ENCODE results near the gene ART4.

ART4 gene

GRCh38 chr12:14843425-14843887 lies at the start of gene ART4:
Gene ART4 (minus strand): TSS chr12:14843526. CDS start chr12:14843113, 413 bp downstream.
- in situ Hi-C loops (cut with MboI; ENCODE audit: low sequenced_read_pairs): no loop called here
- H3K27me3 ChIP-seq (ENCODE audit: low read depth): no peaks in the 10 kb centered on the region; the same call in 1 of the 2 replicates
- no peaks in the 10 kb centered on the region for H3K9me3 ChIP-seq
- no peak within 1 kb of the TSS for H3K4me3 ChIP-seq
- DNase-seq (ENCODE audit: low spot score in 2 of 2): no peak
- H3K4me1 ChIP-seq: no peaks in the 10 kb centered on the region
- no peaks in the 10 kb centered on the region for H3K36me3 ChIP-seq (replicated peaks)

- no peaks in the 10 kb centered on the region for H3K27me3 ChIP-seq (ENCODE audit: low read depth)
- H3K4me1 ChIP-seq: no peaks in the 10 kb centered on the region
- DNase-seq (ENCODE audit: low spot score in 2 of 2): no peak
- in situ Hi-C loops (cut with MboI; ENCODE audit: low sequenced_read_pairs): no loop called here
- no peaks in the 10 kb centered on the region for H3K9me3 ChIP-seq
- H3K36me3 ChIP-seq (replicated peaks): no peaks in the 10 kb centered on the region
- no peak overlapping the region for H3K4me3 ChIP-seq
Observed at GRCh38 chr12:14892726-14893505, 49.6 kb upstream of the ART4 start.

- no peaks in the 10 kb centered on the region for H3K36me3 ChIP-seq (replicated peaks)
- no peak for DNase-seq (ENCODE audit: low spot score in 2 of 2)
- no peaks in the 10 kb centered on the region for H3K4me1 ChIP-seq
- H3K27me3 ChIP-seq (ENCODE audit: low read depth): no peaks in the 10 kb centered on the region
- H3K9me3 ChIP-seq: no peaks in the 10 kb centered on the region
- H3K4me3 ChIP-seq: no peak overlapping the region
- in situ Hi-C loops (cut with MboI; ENCODE audit: low sequenced_read_pairs): no loop called here
Observed at GRCh38 chr12:14890701-14891100, 47.4 kb upstream of the ART4 start.

GRCh38 chr12:14886271-14886670 lies 42.9 kb upstream of the ART4 start:
- H3K4me1 ChIP-seq: no peaks in the 10 kb centered on the region
- no peaks in the 10 kb centered on the region for H3K9me3 ChIP-seq
- no peaks in the 10 kb centered on the region for H3K27me3 ChIP-seq (ENCODE audit: low read depth)
- DNase-seq (ENCODE audit: low spot score in 2 of 2): no peak
- in situ Hi-C loops (cut with MboI; ENCODE audit: low sequenced_read_pairs): no loop called here
- no peaks in the 10 kb centered on the region for H3K36me3 ChIP-seq (replicated peaks)
- H3K4me3 ChIP-seq: no peak overlapping the region

GRCh38 chr12:14885718-14886221 lies 42.4 kb upstream of the ART4 start, which contains the start of gene MGP:
Gene MGP (minus strand): TSS chr12:14885854. CDS start chr12:14885791, 63 bp downstream.
- DNase-seq (ENCODE audit: low spot score in 2 of 2): no peak
- Histone ChIP-seq H3K36me3 (replicated peaks) (no peaks in the 10 kb centered on the region), H3K27me3 (ENCODE audit: low read depth) (no peaks in the 10 kb centered on the region), H3K4me3 (no peak within 1 kb of the TSS), H3K4me1 (no peaks in the 10 kb centered on the region), H3K9me3 (no peaks in the 10 kb centered on the region)
- in situ Hi-C loops (cut with MboI; ENCODE audit: low sequenced_read_pairs): no loop called here

GRCh38 chr12:14884458-14884878 lies 41.1 kb upstream of the ART4 start:
- Histone ChIP-seq H3K27me3 (ENCODE audit: low read depth) (no peaks in the 10 kb centered on the region), H3K36me3 (replicated peaks) (no peaks in the 10 kb centered on the region), H3K4me3 (no peak overlapping the region), H3K4me1 (no peaks in the 10 kb centered on the region), H3K9me3 (no peaks in the 10 kb centered on the region)
- in situ Hi-C loops (cut with MboI; ENCODE audit: low sequenced_read_pairs): no loop called here
- no peak for DNase-seq (ENCODE audit: low spot score in 2 of 2)

GRCh38 chr12:14883686-14884085 lies 40.4 kb upstream of the ART4 start:
- H3K4me3 ChIP-seq: no peak overlapping the region
- DNase-seq (ENCODE audit: low spot score in 2 of 2): no peak
- no peaks in the 10 kb centered on the region for H3K9me3 ChIP-seq
- H3K4me1 ChIP-seq: no peaks in the 10 kb centered on the region
- H3K36me3 ChIP-seq (replicated peaks): no peaks in the 10 kb centered on the region
- in situ Hi-C loops (cut with MboI; ENCODE audit: low sequenced_read_pairs): no loop called here
- no peaks in the 10 kb centered on the region for H3K27me3 ChIP-seq (ENCODE audit: low read depth)

GRCh38 chr12:14880890-14881453 lies 37.6 kb upstream of the ART4 start:
- no peaks in the 10 kb centered on the region for H3K36me3 ChIP-seq (replicated peaks)
- H3K27me3 ChIP-seq (ENCODE audit: low read depth): no peaks in the 10 kb centered on the region
- H3K4me3 ChIP-seq: no peak overlapping the region
- in situ Hi-C loops (cut with MboI; ENCODE audit: low sequenced_read_pairs): no loop called here
- no peaks in the 10 kb centered on the region for H3K9me3 ChIP-seq
- no peak for DNase-seq (ENCODE audit: low spot score in 2 of 2)
- no peaks in the 10 kb centered on the region for H3K4me1 ChIP-seq

GRCh38 chr12:14879222-14879933 lies 36.1 kb upstream of the ART4 start:
- Histone ChIP-seq H3K4me1 (no peaks in the 10 kb centered on the region), H3K9me3 (no peaks in the 10 kb centered on the region), H3K4me3 (no peak overlapping the region), H3K27me3 (ENCODE audit: low read depth) (no peaks in the 10 kb centered on the region), H3K36me3 (replicated peaks) (no peaks in the 10 kb centered on the region)
- in situ Hi-C loops (cut with MboI; ENCODE audit: low sequenced_read_pairs): no loop called here
- DNase-seq (ENCODE audit: low spot score in 2 of 2): no peak

- Histone ChIP-seq H3K27me3 (ENCODE audit: low read depth) (no peaks in the 10 kb centered on the region), H3K4me1 (no peaks in the 10 kb centered on the region), H3K36me3 (replicated peaks) (no peaks in the 10 kb centered on the region), H3K9me3 (no peaks in the 10 kb centered on the region), H3K4me3 (no peak overlapping the region)
- in situ Hi-C loops (cut with MboI; ENCODE audit: low sequenced_read_pairs): no loop called here
- no peak for DNase-seq (ENCODE audit: low spot score in 2 of 2)
Observed at GRCh38 chr12:14878488-14878887, 35.2 kb upstream of the ART4 start.

- Histone ChIP-seq H3K36me3 (replicated peaks) (no peaks in the 10 kb centered on the region), H3K9me3 (no peaks in the 10 kb centered on the region), H3K4me3 (no peak overlapping the region), H3K27me3 (ENCODE audit: low read depth) (no peaks in the 10 kb centered on the region), H3K4me1 (no peaks in the 10 kb centered on the region)
- no peak for DNase-seq (ENCODE audit: low spot score in 2 of 2)
- in situ Hi-C loops (cut with MboI; ENCODE audit: low sequenced_read_pairs): no loop called here
Observed at GRCh38 chr12:14876833-14877232, 33.5 kb upstream of the ART4 start.

- in situ Hi-C loops (cut with MboI; ENCODE audit: low sequenced_read_pairs): no loop called here
- no peak for DNase-seq (ENCODE audit: low spot score in 2 of 2)
- H3K4me1 ChIP-seq: no peaks in the 10 kb centered on the region
- no peaks in the 10 kb centered on the region for H3K9me3 ChIP-seq
- H3K36me3 ChIP-seq (replicated peaks): no peaks in the 10 kb centered on the region
- H3K4me3 ChIP-seq: no peak overlapping the region
- no peaks in the 10 kb centered on the region for H3K27me3 ChIP-seq (ENCODE audit: low read depth)
Observed at GRCh38 chr12:14874882-14875281, 31.6 kb upstream of the ART4 start.

GRCh38 chr12:14873440-14874185 lies 30.3 kb upstream of the ART4 start:
- Histone ChIP-seq H3K4me3 (no peak overlapping the region), H3K36me3 (replicated peaks) (no peaks in the 10 kb centered on the region), H3K4me1 (no peaks in the 10 kb centered on the region), H3K9me3 (no peaks in the 10 kb centered on the region), H3K27me3 (ENCODE audit: low read depth) (no peaks in the 10 kb centered on the region)
- no peak for DNase-seq (ENCODE audit: low spot score in 2 of 2)
- in situ Hi-C loops (cut with MboI; ENCODE audit: low sequenced_read_pairs): no loop called here
